GM20431 (cell line): Measurements from ENCODE around the gene FBXW7.
"Not testable (repeated sequence)": the region's sequence is repeated elsewhere in the genome, so short reads cannot be mapped to it uniquely, and the experiment has no call there.

ENCODE experiments used
- in situ Hi-C: fragments of 300-500 bp; cut with MseI, MboI; formaldehyde crosslinking; loops from one replicate; pipeline ENCODE4 v1.15.0; 2020; ENCODE audit warnings: low sequenced_read_pairs; ENCODE audit not compliant: unreplicated experiment

The FBXW7 gene

DNA sequence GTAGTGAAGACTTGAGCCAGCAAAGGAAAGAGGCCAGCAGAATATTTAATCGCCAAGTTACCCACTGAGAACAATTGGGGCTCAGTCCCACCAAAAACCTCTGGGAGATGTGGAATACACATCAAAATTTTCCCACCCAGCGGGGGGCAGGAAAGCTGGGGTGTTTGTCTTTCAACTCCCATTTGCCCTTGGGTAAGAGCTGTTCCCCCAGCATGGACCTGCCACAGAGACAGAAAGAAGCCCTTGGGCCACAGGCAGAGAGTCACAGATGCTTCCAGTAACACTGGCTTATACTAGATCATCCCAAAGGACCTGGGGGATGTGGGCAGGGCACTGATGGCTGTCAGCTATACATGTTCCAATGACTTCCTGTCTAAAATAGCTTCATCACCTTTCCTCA is 18.9 kb upstream of the FBXW7 start:
- in situ Hi-C loops: no loop called here

- in situ Hi-C loops: not testable (repeated sequence)
Observed at GRCh38 chr4:152550687-152551086, 14.8 kb upstream of the FBXW7 start.

GRCh38 chr4:152545088-152545487 is 9.2 kb upstream of the FBXW7 start:
- in situ Hi-C loops: no loop called here

DNA sequence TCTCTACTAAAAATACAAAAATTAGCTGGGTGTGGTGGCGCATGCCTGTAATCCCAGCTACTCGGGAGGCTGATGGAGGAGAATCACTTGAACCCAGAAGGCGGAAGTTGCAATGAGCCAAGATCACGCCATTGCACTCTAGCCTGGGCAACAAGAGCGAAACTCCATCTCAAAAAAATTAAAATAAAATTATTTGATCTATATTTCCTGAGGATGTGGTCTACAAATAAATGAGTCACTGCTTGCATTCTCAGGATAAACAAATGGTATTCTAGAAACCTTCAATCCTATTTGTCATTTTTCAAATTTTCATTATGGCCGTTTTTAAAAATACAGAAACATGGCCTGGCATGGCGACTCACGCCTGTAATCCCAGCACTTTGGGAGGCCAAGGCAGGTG is 8.6 kb upstream of the FBXW7 start:
- in situ Hi-C loops: not testable (repeated sequence)

DNA sequence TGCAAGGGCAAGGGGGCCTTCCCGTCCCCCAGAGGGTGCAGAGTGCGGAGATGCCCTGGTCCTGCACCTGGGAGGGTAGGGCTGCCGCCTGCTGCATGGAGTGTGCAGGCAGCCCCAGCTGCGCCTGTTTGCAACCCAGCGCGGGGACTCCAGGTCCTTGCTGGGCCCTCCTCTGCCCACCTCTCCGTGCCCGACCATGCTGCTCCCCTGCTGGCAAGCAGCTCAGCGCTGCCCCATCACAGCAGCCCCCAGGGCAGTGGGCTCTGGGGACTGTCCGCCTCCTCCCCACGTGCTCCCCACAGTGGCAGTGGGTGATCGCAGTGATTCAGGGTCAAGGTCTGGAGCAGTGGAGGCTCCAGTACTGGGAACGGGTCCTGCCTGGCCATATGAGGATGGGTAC is 5.0 kb upstream of the FBXW7 start:
- in situ Hi-C loops: no loop called here

GRCh38 chr4:152540293-152540674 is 4.4 kb upstream of the FBXW7 start:
- in situ Hi-C loops: no loop called here

GRCh38 chr4:152539556-152540292 is 3.8 kb upstream of the FBXW7 start:
- in situ Hi-C loops: no loop called here

DNA sequence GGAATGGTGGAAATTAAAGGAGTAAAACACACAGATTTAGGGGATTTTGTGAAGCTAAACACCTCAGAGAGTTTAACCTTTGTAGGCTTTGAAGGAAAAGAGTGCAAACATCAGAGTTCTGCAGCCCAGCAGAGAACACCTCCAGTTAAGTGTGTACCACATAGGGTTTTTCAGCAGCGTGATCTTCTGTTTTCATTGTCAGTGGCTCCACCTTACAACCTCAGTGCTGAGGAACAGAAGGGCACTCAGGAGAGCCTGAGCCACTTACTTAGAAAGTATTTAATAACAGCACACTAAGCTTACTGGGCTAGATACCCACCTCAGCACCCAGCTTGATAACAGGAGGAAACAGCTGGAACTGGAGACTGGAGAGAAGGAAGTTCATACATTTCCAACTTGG is 2.0 kb upstream of the FBXW7 start:
- in situ Hi-C loops: no loop called here

DNA sequence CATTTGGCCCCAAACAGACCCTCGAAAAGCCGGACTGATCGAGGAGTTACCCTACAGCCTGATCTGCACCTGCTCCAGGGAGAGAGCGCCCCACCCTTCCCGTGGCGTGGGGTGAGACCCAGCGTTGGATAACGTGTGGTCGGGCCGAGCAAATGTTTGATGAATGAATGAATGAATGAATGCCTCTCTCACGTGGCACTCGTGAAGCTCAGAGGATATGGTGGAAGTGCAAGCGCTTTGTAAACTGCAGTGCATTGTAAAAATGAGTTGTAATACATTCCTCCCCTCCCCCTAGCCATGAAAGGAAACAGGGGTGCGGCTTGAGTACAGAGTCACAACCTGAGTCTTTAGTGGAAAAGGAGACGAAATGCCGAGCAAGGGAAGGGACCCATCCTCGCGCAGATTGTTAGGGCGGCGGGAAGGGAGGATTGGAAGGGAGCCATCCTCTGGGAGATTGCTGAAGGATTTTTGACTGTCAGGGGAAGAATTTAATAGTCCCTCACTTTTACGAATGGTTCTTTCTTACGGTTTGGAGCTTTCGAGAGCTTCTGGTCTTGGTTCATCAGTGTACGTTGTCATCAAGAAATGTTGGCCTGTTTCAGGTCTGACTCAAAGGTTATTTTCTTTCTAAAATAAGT is 772 bp upstream of the FBXW7 start:
- in situ Hi-C loops: no loop called here

DNA sequence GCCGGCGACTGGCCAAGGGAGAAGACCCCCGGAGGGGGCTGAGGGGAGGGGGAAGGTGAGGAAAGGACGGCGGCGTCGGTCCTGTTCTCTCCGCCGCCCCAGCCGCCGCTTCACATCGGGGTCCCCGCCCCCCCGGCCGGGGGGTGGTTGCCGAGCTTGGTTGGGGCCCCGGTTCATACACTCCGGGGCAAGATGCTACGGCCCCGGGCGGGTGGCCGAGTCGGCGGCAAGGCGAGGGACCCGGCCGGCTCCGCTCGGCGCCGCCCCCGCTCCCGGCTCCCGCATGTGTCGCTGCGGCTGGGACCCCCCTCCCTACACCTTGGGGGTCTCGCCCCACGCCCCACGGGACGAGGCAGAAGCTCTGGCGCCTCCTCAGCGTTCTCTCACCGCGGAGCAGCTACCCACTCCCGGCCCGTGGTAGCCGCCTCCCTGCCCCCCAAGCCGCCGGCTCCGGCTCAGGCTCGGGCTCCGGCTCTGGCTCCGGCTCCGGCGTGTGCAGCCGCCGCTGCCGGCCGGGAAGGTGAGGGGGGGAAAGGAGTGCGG is 461 bp downstream of the FBXW7 start:
- in situ Hi-C loops: no loop called here

GRCh38 chr4:152534541-152535359 is 1.1 kb downstream of the FBXW7 start:
- in situ Hi-C loops: no loop called here

DNA sequence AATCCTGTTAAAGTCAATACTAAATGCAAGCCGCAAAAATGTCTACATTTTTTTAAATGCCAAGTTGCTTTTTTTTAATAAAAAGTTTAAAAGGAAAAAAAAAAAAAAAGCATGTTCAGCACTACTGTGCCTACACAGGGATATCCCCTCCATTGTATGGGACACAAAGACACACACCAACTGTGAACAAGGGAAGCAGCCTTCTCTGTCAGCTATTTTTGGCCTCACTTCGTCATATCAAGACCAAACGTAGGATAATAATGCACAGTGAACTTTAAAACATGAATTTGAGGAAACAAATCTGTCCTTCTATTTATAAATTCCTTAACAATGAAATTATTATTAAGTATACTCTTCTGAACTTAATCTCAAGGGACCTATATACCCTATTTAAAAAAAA is 4.4 kb downstream of the FBXW7 start:
- in situ Hi-C loops: no loop called here

DNA sequence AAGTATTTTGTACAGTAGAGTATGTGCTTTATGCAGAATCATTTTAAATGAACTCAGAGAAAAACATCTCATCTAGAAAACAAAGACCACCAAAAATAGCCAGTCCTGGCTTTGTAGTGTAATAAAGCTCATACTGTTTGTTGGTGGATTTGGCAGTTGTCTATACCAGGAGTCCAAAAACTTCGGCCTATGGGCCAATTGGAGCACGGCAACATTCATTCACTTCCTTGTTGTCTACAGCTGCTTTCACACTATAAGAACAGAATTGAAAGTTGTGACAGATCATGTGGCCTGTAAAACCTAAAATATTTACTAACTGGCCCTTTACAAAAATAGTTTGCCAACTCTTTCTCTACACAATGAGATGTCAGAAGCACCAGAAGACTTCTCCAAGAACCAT is 5.3 kb downstream of the FBXW7 start:
- in situ Hi-C loops: no loop called here

DNA sequence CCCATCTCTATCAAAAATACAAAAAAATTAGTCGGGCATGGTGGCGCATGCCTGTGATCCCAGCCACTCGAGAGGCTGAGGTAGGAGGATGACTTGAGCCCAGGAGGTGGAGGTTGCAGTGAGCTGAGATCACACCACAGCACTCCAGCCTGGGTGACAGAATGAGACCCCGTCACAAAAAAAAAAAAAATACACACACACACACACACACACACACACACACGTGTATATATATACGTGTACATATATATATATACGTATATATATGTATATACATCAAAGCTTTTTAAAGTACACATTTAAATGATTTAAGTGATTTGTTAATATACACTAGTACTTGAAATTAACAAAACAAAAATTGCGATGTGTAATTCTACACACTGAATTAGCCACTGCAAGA is 6.0 kb downstream of the FBXW7 start:
- in situ Hi-C loops: no loop called here

GRCh38 chr4:152528060-152528459 is 7.8 kb downstream of the FBXW7 start:
- in situ Hi-C loops: no loop called here

GRCh38 chr4:152525878-152526277 is 10.0 kb downstream of the FBXW7 start:
- in situ Hi-C loops: no loop called here

DNA sequence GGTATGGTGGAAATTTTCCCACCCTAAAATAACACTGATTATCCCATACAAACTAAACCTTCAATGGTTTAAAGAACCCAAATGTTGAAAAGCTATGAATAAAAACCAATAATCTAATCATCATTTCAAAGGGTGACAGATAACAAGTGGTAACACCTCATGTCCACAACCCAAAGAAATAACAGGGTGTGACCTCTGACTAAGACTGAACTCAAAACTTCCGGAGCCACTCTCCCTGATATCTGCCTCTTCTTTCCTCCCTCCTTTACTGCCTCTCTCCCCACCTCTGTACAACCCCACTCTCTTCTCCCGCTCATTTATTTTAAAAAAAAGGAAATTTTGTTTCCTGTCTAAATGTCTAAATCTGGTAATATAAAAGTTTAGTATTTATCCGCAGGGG is 11.5 kb downstream of the FBXW7 start:
- in situ Hi-C loops: no loop called here

GRCh38 chr4:152523731-152524130 is 12.2 kb downstream of the FBXW7 start:
- in situ Hi-C loops: no loop called here

GRCh38 chr4:152522754-152523153 is 13.1 kb downstream of the FBXW7 start:
- in situ Hi-C loops: no loop called here

- in situ Hi-C loops: no loop called here
Observed at GRCh38 chr4:152522245-152522644, 13.6 kb downstream of the FBXW7 start.

- in situ Hi-C loops: no loop called here
Observed at GRCh38 chr4:152516156-152516555, 19.7 kb downstream of the FBXW7 start.
